Retina (tissue), 1 donor: ENCODE results near the gene CPA1.

Experiments
- DNase-seq: peaks from one replicate; pipeline ENCODE4 v3.0.0-alpha.2; 2016

The CPA1 gene

DNA sequence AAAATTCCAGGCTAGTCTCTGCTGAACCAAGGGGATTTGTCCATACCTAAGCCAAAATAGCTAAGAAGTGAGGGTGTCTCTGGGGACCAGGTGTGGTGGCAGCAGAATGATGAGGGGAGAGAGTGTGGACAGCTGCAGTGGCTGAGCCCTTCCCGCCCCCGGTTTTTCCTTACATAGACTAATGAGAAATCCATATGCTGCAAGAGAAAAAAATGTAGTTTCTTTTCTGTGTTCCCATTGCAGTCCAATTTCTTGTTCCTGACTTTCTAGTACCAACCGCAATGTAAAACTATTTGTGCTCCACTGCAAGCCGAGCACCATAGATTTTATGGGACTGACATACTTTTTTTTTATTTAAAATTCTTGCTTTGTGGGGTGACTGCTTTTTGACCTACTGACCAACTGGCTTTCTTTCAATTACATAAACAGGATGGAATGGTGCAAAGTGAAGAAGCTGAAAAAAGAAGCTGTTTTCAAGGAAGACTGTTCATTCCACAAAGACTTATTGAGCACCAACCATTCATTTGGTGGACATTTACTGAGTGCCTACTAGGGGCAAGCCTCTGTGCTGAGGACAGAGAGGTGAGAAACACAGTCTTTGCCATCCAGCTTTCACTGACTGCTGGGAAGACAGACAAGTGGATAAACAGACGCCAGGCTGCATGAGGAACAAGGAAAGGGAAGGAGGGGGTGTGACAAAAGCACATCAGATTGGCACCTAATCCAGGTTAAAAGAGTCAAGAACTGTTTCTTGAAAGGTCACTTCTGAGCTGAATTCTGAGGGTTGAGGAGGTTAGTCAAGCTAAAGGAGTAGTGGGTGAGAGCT is 50.8 kb downstream of the CPA1 start:
- DNase-seq: peak; percentile 34

DNA sequence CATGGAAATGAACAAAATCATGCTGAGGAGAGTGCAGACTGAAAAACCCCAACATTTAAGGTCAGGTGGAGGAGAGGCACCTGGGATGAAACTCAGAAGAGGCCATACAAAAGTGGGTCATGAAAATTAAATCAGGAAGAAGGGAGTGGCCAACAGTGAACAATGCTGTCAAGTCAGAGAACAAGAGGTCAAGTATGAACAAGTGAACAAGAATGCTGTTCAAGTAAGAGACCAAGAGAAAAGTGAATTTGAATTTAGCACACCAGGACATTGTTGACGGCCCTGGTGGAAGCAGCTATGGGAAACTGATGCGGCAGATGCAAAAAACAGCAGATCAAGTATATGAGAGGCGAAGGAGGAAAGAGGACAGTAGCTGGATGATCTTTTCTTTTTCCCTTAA is 52.6 kb downstream of the CPA1 start:
- DNase-seq: no peak

DNA sequence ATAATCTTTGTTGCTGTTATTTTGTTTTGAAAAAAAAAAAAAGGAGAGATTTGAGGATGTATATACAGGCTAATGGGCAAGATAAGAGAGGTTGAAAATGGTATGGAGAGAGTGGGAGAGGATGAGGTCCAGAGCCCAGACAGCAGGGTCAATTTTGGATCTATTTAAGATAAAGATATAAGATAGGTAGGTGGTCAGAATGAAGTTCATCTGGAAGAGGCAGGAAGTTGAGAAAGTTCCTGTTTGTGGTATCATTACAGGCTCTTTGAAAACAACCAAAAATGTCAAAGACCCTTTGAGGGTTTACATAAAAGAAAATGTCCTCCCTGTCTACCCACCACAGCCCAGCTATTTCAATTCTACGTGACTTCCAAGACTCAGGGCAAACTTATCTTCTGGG is 53.0 kb downstream of the CPA1 start:
- no peak for DNase-seq

DNA sequence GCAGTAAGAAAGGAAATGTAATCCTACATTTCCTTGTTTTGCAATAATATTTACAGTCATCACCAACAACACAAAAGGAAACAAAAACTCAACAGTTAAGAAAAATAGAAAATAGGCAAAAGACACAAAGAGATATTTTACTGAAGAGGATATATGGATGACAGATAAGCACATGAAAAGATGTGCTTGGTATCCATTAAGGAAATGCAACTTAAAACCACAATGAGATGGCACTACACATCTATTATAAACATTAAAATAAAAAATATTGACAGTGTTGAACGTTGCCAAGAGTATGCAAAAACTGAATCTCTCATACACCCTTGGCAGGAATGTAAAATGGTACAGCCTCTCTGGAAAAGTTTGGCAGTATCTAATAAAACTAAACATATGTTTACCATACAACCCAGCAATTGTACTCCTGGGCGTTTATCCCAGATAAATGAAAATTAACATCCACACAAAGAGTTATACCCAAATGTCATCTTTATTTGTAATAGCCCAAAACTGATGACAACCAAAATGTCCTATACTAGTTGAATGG is 55.1 kb downstream of the CPA1 start:
- no peak for DNase-seq

DNA sequence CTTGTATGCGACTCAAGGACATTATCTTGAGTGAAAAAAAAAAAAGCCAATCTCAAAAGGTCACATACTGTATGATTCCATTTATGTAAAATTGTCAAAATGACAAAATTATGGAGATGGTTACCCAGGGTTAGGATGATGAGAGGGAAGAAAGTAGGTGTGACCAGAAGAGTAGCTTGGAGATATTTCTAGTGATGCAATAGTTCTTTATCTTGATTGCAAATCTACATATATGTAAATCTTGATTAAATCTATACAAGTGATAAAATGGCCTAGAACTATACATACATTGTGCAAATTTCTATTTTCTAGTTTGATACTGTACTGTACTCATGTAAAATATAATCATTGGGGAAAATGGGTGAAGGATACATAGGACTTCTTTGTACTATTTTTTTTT is 56.0 kb downstream of the CPA1 start:
- no peak for DNase-seq
